Left hindlimb (tissue), 1 donor: ENCODE measurements around the gene SYMPK.

Experiments
- DNase-seq: peaks from one replicate; pipeline ENCODE4 v3.0.0-alpha.2; 2018

The SYMPK gene

DNA sequence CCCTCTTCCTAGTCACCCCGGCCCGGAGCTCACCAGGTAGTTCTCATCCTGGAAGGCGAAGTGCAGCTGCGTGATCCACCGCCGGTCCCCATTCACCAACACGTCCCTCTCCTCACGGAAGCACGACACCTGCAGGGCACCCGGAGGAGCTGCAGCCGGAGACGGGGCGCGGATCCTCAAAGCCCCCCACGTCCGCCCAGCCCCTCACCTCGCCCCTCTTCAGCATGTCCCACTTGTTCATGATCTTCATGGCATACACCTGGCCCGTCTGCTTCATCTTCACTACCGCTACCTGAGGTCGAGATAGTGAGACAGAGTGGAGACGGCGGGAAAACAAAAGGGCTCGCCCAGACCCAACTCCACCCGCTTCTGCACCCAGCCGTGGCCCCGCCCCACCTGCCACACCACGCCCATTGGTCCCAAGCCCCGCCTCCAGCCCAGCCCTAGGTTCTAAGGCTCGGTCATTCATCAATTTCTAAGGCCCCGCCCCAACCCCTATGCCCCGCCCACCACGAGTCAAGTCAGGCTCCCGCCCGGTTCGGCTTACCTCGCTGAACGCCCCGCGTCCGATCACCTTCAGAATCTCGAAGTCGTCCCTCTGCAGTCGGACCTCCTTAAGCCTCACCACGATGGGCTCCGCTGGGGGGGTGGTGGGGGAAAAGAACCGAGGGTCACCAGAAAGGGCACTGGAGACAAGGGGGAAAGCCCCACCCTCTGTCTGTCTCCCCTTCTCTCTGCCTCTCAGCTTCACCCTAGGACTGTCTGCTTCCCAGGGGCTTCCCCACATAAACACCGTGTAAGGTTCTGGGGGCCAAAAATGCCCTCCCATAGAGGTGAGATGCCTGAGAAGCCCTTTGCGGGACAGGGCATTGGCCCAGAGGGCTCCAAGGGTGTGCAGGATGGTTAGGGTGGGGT is 83.5 kb downstream of the SYMPK start:
- DNase-seq: peak; percentile 81

GRCh38 chr19:45778010-45778661 is 84.8 kb downstream of the SYMPK start:
- peak; percentile 35 for DNase-seq

- peak; percentile 27 for DNase-seq
Observed at GRCh38 chr19:45777395-45777961, 85.5 kb downstream of the SYMPK start.

- no peak for DNase-seq
Observed at GRCh38 chr19:45774765-45775164, 88.2 kb downstream of the SYMPK start.

- DNase-seq: no peak
Observed at GRCh38 chr19:45773384-45773783, 89.6 kb downstream of the SYMPK start.

DNA sequence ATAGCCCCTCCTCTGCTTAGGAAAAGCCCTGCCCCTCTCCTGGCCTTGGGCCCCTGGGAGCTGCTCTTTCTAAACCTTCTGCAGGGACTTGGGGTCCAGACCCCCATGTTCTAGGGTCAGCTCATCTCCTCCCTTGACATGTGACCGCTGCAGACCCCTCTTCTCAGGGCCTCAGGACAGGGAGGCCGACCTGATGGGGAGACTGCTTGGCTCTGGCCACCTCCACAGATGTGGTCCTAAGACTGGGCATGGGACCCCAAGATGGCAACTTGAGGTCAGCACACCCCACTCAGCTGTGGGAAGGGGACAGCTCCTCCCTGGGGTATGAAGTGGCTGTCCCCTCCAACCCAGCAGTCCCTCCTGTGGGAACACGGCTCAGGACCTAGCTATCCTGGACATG is 90.0 kb downstream of the SYMPK start:
- DNase-seq: no peak

DNA sequence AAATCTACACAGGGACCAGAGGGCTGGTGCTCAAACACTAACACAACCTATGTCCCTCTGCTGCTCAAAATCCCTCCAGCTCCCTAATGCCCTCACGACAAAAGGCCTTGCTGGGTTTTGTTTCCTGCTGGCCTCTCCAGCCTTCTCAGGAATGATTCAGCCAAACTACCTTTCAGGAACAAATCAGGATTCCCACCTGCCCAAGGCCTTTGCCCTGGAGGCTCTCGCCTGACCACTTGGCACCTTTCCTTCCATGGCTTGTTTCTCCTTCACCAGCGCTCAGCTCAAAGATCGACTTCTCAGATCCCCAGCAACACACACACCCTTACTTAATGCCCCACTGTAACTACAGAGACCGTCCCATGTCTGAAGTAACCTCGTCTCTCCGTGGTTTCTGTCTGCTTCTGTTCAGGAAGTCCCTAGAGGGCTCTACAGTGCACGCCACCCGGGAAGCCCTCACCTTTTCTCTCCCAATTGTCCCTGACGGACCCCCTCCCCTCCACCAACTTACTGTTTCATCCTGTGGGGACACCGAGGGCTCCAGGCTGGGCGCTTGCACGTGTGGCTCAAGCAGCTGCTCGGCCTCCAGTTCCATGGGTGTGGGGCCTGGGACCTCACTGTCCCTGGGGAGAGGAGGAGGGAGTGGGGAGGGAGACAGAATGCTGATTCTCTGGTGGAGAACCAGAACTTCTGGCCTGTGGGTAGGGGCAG is 90.7 kb downstream of the SYMPK start:
- DNase-seq: no peak

DNA sequence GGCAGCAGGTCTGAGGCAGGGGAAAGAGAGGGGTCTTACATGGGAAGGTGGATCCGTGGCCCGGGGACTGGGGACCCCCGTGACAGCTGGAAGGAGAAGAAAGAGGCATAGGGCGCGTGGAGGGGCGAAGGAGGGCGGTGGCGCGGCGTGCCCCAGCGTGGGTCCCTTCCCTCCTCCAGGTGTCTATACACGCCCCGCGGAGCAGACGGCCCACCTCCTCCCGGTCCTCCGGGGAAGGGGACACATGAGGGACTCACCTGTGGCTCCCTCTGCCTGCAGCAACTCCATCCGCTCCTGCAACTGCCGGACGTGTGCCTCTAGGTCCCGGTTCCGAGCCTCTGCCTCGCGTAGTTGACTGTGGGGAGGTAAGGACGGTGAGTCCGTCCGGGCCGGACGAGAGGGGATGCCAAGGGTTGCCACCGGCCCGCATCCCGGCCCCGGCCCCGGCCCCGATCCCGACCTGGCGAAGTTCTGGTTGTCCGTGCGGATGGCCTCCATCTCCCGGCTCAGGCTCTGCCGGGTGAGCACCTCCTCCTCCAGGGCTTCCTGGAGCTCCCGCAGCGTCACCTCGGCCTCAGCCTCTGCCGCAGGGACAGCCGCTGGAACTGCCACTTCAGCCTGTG is 91.5 kb downstream of the SYMPK start:
- DNase-seq: no peak

DNA sequence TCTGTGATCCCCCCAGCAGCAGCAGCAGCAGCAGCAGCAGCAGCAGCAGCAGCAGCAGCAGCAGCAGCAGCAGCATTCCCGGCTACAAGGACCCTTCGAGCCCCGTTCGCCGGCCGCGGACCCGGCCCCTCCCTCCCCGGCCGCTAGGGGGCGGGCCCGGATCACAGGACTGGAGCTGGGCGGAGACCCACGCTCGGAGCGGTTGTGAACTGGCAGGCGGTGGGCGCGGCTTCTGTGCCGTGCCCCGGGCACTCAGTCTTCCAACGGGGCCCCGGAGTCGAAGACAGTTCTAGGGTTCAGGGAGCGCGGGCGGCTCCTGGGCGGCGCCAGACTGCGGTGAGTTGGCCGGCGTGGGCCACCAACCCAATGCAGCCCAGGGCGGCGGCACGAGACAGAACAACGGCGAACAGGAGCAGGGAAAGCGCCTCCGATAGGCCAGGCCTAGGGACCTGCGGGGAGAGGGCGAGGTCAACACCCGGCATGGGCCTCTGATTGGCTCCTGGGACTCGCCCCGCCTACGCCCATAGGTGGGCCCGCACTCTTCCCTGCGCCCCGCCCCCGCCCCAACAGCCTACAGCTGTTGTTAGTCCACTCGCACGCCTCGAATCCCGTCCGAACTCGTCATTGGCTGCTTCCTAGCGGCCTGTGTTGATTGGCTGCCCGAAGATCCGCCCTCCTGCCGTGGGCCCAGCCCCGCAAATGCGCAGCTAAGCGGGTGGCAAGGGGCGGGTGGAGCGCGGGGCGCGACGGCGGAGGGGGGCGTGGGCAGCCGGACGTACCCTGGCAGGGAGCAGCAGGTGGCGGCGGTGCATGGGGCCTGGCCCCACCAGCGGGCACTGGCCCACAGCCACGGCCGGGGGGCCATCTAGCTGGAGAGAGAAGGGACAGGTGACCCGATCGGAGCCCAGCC is 92.5 kb downstream of the SYMPK start:
- peak; percentile 98 for DNase-seq

DNA sequence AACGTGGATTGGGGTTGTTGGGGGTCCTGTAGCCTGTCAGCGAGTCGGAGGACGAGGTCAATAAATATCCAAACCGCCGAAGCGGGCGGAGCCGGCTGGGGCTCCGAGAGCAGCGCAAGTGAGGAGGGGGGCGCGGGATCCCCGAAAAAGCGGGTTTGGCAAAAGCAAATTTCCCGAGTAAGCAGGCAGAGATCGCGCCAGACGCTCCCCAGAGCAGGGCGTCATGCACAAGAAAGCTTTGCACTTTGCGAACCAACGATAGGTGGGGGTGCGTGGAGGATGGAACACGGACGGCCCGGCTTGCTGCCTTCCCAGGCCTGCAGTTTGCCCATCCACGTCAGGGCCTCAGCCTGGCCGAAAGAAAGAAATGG is 93.1 kb downstream of the SYMPK start:
- no peak for DNase-seq

- peak; percentile 99 for DNase-seq
Observed at GRCh38 chr19:45768984-45769782, 93.8 kb downstream of the SYMPK start, which contains the start of gene SIX5. TSS of gene SIX5 (minus strand) at chr19:45769252. CDS start at chr19:45768844, 408 bp downstream.

DNA sequence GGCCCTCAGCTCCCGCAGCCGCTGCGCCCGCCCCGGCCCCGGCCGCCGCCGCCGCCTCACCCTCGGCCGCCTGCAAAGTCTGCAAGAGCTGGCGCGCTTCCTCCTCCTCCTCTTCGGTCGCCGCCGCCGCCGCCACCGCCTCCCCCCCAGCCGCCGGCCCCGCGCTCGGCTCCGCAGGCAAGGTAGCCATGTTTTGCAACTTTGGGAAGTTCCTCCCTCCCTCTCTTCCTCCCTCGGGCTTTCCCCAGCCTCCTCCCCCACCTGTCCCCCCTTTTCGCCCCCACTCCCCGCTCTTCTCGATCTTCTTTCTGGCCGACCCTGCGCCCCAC is 94.3 kb downstream of the SYMPK start:
- DNase-seq: peak; percentile 83

DNA sequence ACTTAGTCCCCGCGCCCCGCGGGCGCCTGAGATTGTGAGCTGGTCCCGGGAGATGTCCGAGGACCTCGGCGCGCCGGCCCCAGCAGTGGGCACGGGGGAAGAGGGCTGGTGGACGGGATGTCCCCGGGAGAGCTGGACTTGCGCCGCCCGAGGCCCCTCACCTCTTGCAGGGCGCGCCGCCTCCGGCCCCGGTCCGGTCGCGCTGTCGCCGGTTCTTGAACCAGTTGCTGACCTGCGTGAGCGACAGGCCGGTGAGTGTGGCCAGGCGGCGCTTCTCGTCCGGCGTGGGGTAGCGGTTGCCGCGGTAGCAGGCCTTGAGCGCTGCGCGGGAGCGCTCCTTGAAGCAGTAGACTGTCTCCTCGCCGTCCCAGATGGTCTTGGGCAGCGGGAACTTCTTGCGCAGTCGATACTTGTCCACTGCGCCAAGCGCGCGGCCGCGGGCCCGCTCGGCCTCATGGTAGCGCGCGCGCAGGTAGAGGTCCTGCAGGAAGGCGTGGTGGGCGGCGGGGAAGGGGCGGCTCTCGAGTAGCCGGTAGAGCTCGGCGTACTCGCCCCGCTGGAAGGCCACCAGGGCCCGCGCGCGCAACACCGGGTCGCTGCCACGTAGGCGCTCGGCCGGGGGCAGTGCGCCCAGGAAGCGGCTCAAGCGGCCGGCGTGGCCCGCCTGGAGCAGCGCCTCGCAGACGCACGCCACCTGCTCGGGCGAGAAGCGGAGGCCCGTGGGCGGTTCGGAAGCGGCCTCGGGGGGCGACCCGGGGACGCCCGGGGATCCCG is 94.9 kb downstream of the SYMPK start:
- DNase-seq: peak; percentile 86

DNA sequence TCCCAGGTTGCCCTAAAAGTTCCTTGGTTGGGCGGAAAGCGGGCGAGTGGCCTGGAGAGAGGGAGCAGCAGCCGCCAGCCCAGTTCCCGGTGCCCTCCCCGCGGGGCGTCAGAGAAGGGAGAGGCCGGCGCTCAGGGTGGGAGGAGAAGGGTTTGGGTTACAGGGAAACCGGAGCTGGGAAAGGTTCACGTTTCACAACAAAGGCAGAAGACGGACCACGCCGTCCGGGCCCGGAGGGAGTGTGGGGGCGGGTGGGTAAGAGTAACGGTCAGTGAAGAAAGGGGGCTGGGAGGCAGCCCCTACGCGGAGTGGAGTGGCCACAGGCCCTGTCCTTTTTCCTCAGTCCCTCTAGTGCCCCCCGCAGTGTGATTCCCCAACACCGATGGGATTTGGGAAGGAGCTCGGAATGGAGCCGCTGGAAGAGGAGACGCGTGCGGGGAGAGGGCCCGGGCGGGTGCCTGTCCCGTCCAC is 95.5 kb downstream of the SYMPK start:
- peak; percentile 89 for DNase-seq

DNA sequence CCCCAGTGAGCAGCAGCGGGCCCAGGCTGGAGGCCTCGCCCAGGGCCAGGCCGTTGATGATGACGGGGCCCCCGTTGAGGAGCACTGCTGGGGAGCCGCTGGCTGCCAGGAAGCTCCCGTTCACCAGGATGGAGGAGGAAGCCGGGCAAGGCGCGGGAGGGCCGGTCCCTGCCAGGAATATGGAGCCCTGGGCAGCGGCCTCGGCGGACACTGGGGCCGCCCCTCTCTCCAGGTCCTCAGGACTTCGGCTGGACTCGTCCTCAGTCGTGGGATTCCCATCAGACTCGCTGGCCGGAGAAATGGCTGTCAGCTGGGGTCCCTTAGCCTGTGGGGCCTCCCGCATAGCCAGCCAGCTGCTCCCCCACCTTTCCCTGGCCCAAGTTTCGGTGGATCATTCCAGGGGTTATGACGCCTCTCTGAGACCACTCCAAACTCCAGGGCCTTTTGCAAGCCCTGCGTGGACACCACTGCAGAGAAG is 96.0 kb downstream of the SYMPK start:
- DNase-seq: peak; percentile 64

GRCh38 chr19:45766296-45766868 is 96.6 kb downstream of the SYMPK start:
- DNase-seq: peak; percentile 49

GRCh38 chr19:45765702-45766295 is 97.1 kb downstream of the SYMPK start:
- DNase-seq: no peak
